ENCODE measurements around the gene HOXB6.

- TF ChIP-seq FOXP2 (optimal IDR thresholded peaks at IDR 0.05; ENCODE audit: control extremely low read depth, extremely low read length, insufficient read depth) (no peak), EZH2 (IDR thresholded peaks at IDR 0.05) (no peak), POLR2AphosphoS5 (IDR thresholded peaks at IDR 0.05; ENCODE audit: borderline replicate concordance, low read depth, low read length) (no peak)
Measured at GRCh38 chr17:48555258-48556228, 49.2 kb downstream of the HOXB6 start.

Data from SK-N-MC (cell line).